ENCODE measurements around the gene TEX51.

TEX51 gene

GRCh38 chr2:126879348-126880298, 19.1 kb upstream of the TEX51 start:
- DNase-seq: no peak

- DNase-seq: no peak
These were observed 18.4 kb upstream of the TEX51 start for GRCh38 chr2:126880324-126880723.

- DNase-seq: no peak
These were observed 17.9 kb upstream of the TEX51 start for GRCh38 chr2:126880817-126881216.

GRCh38 chr2:126881591-126881990, 17.1 kb upstream of the TEX51 start:
- no peak for DNase-seq

- DNase-seq: no peak
These were observed 16.5 kb upstream of the TEX51 start for GRCh38 chr2:126882181-126882580.

- no peak for DNase-seq
These were observed 15.7 kb upstream of the TEX51 start for GRCh38 chr2:126882736-126883665.

- DNase-seq: no peak
These were observed 15.0 kb upstream of the TEX51 start for GRCh38 chr2:126883666-126884040.

- no peak for DNase-seq
These were observed 13.6 kb upstream of the TEX51 start for GRCh38 chr2:126884861-126885750.

GRCh38 chr2:126885751-126886210, 12.9 kb upstream of the TEX51 start:
- no peak for DNase-seq

GRCh38 chr2:126886211-126886915, 12.3 kb upstream of the TEX51 start:
- no peak for DNase-seq

- no peak for DNase-seq
These were observed 11.8 kb upstream of the TEX51 start for GRCh38 chr2:126886916-126887280.

- DNase-seq: no peak
These were observed 11.2 kb upstream of the TEX51 start for GRCh38 chr2:126887506-126887905.

GRCh38 chr2:126888046-126888445, 10.6 kb upstream of the TEX51 start:
- no peak for DNase-seq

GRCh38 chr2:126889071-126889470, 9.6 kb upstream of the TEX51 start:
- DNase-seq: no peak

GRCh38 chr2:126889496-126890135, 9.1 kb upstream of the TEX51 start:
- no peak for DNase-seq

GRCh38 chr2:126890136-126890510, 8.6 kb upstream of the TEX51 start:
- DNase-seq: no peak

- DNase-seq: no peak
These were observed 7.9 kb upstream of the TEX51 start for GRCh38 chr2:126890551-126891450.

GRCh38 chr2:126891681-126892500, 6.8 kb upstream of the TEX51 start:
- DNase-seq: no peak

GRCh38 chr2:126893153-126893552, 5.5 kb upstream of the TEX51 start:
- no peak for DNase-seq

Measured in NCI-H2029 treated with DMSO at 0.1 percent for 48 hours (cell line).